Activated CD4-positive, CD25-positive, alpha-beta regulatory T cell treated with anti-CD3 and anti-CD28 coated beads, Interleukin-2, amount 50 U/mL, for 16 hours (primary cell): ENCODE results near the gene ETS1.

ENCODE experiments used
- DNase-seq: peaks from one replicate; pipeline ENCODE4 v3.0.0-alpha.2; 2020; ENCODE audit warnings: low read depth, low spot score

The ETS1 gene

DNA sequence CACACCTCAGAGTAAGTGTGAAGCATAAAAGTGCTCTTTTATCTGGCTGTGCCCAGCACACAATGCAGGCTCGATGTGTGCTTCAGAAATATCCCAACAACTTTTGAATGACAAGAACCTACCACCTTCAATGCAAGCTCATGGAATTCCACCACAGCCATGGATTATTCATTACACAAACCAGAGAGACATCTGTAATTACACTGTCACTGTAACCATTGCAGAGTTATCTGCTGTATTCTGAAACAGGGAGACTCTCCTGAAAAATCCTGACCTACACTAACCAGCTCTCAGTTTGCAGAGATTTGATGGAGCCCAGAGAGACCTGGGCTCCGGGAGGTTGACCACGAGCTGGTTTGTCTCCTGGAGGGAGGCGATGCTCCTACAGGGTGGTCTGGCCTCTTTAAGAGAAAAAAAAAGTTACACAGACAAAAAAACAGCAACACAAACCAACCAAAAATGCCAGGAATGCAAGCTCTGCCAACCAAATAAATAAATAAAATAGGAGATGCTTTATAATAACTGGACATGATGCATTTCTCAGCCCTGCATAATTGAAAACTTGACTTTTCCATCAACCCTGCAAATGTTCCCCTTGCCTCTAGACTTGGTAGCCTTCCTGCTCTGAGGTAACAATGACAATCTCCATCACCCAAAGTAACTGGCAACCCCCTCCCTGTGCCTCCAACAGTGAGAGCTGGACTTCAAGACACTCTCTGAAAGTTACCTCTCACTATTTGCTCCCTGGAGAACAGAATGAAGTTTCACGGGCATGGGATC, 69.7 kb downstream of the ETS1 start:
- DNase-seq, result no peak

DNA sequence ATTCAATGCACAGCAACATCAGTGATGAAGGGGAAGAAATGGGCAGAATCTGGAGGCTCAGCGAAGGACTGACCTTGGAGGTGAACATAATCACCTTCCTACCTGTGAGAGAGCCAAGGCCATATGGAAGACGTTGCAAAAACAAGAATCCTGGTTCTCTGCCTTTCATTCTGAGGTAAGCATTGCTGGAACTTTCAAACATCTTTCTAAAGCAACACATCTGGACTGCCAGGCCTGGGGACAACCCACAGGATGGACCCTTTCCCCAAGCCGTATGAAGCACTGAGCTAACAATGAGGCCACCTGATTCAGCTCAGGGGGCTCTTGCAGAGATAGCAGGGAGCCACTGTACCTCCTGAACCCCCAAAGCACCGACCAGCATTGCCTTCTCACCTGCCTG, 70.5 kb downstream of the ETS1 start:
- DNase-seq, result no peak

DNA sequence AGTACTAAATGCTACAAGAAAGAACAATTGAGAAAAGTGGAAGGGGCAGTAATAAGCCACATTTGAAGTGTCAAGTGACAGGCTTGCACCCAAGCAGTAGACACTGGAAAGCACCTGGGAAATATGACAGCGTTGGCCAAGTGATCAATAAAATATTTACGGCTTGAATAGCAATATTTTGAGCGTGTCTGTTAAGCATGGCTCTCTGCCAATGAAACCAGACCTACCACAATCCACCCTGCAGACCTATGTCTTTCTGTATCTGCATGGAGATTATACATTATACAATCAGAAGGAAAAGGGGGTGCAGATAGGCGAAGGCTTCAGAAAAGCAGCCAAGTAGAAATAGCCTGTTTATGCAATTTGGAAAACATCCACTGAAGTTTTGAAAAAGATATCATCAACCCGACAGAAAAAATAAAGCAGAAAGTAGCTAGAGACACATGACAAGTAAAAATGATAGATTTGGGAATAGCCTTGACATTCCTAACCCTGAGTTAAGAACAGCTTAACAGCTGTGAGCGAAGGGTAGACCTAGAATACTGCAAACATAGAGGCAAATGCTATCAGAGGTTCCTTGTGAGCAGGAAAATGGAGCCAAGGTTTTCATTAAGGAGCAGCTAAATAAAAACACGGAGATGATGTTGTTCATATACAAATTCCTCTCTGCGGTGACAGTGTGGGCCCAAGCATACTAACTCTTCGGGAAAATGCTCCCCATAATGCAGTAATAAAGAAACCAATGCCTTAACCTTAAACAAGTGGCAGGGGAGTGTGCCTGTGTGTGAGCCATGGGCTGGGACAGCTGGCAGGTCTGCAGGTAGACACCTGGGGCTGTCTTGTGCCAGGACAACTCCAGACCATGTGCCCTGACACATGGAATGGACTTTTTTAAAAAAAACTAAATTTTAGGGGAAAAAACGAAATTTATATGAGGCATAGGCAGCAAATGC, 71.3 kb downstream of the ETS1 start:
- no peak for DNase-seq

DNA sequence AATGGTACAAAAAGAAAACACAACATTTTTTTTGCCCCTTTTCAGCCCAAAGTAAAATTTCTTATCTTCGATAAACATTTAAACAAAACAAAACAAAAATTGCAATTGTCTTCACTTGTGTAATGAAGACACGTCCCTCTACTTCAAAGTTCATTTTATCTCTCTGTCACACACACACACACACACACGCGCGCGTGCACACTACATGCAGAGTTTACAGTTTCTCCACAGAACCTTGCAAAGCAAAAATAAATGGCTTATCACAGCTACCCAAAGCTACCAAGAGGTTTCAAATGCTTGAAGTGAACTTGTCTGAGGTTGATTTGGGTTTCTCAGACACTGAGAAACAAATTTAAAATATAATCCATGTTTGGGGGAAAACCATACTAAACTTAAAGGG, 72.3 kb downstream of the ETS1 start:
- no peak for DNase-seq

DNA sequence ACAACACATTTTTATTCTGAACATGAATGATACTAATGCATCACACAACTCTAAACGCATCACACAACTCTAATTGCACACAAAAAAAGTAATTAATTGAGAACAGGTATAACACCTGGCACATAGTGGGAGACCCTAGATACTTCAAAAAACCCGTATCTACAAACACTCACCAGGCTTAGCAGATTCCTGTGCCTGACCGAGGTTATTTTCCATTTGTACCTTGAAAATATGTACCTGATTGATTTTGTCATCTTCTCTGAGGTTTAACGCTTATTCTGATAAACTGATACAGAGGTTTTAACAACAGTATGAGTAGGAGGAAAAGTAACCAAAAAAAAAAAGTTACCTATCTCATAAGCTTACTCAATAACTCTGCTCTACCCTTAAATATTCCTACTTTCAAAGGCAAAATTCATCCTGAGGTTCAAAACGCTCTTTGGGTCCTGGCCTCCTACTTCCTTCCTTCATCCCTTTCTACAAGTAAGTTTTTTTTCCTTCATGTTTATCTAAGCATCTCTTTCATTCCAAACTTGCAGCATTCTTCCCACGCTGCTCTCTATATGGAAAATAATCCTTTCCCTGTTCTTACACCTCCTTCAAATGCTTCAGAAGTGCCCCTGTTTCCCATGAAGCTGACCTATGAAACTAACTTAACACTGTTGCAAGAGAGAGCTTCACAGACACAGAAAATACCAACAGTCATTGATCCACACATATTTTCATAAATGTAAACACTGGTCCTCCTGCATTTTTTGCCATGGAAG, 73.3 kb downstream of the ETS1 start:
- no peak for DNase-seq

DNA sequence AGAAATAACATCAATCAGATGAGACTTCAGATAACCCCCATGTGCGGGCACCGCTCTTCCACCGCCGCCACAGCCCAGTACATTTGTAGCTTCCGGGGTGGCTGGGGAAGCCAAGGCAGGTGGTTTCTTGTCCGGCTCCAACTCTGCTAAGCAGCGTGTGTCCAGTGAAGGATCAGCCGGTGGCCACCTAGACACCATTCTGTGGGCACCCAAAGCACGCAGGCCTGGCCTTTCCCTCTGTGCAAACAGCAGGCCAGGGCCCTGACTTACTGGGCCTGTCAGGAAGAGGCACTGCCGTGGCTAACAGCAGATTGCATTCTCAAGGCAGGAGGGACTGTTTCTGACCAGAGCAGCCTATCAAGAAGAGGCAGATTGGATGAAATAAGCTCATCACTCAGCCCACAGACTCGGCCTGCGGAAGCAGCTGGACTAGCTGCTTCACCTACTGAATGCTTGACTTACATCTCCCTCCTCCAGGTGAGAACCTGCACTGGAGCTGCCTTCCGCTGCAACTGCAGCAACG, 74.8 kb downstream of the ETS1 start:
- DNase-seq, result no peak

DNA sequence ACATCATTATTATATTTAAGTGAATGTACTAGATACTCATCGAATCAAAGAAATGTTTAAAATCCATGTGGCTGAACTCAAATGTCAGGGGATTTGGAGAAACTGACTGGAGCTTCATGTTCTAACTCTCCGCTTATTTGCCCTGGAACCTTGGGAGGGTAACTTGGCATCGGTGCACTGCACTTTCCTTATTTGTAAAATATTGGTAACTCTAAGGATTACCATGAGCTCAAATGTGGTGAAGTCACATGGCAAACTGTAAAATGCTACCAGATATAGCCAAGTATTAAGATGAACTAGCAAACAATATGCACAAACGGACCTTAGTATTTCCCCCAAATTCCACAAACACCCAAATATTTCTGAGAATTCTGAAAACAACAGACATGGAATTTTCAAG, 75.6 kb downstream of the ETS1 start:
- no peak for DNase-seq

DNA sequence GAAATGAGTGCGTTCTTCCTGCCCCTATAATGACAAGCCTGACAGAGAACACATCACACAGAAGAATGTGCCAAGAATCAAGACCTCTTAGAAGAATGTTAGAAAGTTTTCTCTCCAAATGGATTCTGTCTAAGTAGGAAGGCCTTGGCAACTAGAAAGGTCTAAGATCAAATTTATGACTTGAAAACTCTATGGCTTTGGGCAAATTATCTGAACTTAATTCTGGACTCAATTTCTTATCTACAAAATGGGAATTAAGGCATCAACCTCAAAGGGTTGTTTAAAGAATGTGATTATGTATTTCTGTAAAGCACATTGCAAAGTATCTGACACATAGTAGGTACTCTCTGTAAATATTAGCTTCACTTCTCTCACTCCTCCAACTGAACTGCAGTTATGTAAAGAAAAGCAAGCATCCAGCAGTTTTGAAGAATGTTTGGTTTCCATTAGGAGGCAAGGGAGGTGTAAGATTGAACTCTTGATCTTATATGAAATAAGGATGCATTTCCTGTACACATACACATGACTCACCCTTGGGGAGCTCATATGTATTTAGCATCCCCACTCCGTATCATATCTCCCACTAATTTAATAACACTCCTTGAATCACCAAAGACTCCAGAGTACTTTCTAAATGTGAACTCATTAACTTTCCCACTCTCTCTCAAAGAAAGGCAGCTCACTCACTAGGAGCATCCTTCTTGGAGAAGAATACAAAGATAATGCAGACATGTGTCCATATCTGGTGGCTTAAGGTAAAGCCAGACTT, 77.6 kb downstream of the ETS1 start:
- no peak for DNase-seq

DNA sequence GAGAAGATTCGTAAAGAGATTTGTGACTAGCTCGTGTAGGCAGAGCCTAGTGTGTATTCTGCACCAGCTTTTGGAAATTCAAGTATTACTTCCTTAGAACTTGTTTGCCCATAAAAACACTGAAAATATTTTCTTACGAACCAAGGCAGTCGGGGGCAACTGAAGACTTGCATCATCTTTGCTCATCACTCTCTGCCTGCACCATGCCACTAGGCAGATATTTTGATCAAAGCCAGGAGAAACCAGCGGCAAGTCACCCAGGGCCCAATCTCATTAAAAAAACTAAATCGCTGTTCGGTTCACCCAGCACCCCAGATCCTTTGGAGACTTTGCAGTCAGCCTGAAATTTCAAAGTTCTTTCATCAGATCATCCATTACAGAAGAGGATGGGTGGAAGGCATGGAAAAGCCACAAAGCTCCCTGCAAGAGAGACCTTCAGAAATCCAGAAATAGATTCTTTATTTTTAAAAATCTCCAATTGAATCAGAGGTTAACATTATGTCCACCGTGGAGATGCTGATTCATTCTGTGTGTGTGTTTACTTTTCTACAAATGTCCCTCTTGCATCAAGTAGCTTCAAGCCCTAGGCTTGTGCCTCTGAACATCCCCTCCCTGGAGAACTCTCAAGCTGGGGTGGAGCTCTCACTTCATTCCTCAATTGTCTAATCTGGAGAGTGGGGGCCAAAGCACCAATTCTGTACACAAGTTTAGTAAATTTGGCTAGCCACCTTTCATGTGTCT, 78.4 kb downstream of the ETS1 start:
- no peak for DNase-seq

DNA sequence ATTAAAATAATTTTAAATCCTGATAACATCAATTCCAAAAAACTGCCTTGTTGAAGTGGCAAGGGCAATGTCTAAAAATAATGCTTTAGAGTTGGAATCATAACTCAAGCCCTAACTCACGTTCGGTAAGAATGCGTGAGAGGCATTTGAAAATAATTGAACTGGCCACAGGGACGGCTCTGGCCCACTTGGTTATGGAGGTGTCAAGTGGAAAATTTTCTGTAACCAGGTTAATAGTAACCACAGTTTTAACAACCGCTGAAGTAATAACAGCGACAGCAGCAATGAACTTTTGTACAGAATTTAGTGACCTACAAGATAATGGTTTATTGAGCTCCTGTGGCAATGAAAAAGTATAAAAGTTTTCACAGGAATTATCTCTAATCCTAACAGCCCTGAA, 79.4 kb downstream of the ETS1 start:
- DNase-seq, result no peak

DNA sequence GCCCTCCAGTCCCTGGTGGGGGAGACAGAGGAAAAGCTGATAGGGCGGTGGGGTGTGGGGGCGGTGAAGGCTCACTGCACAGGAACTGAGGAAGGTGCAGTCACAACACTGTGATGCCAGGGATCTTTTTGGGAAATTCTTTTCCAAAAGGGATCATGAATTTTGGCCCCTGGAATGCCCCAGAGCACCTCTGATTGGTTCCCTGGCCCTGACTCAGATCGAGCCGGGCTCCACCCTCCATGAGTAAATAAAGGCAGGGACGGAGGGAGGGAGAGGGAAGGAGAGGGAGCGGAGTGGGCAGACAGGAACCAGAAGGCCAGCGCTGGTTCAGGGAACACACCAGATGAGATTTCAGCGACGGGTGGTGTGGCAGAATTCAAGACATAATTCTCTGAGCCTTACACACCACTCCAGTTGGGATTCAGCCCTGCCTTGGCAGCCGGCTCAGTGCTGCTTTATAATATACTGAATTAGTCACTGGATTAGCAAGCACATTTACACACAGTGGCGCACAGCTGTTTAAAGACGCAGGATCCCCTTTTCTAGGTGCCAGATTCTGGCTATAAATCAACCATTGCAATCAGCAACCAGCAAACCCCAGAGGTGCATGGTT, 80.3 kb downstream of the ETS1 start:
- DNase-seq, result no peak

DNA sequence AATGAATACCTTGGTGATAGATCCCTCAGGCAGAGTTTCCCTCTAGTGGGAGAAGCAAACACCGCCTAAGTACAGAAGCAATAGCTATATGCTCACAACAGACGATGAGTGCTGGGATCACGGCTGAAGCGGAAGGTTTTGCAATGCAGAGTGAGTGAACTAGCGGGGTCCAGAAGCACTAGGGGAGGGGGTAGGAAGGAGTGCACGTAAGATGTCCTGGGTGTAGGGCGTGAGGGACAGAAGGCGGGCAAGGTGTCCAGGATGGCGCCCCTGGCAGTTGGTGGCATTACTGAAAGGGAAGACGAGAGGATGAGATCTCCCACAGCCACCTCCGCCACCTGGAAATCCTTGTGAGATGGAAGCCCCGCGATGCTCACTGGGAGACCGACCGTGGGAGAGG, 81.0 kb downstream of the ETS1 start:
- DNase-seq, result no peak

DNA sequence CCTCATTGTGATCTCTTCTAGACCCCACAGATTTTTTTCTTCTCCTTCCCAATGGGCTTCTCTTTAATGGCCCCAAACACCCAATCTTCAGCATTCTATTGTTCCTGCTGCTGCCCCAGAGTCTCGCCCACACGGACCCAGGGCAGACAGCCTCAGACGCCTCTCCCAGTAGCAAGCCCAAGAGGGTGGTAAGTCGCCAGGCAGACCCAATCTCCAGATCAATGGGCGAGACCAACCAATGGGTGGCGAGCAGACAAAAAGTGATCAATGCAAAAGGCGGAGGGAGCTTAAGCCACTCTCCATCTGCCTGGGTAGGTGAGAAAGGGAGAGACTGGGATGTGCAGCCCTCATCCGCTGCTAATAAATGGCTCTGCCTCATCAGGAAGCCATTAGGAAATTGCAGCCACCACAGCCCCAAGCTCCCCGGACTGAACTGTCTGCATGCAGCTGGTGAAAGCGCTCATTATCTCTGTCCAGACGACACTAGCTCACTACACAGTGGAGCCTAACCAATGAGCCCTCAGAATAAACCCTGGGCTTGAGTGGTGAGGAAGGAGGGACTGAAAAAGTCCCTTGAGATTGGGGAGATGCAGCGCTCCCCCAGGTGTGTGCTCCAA, 81.8 kb downstream of the ETS1 start:
- no peak for DNase-seq

DNA sequence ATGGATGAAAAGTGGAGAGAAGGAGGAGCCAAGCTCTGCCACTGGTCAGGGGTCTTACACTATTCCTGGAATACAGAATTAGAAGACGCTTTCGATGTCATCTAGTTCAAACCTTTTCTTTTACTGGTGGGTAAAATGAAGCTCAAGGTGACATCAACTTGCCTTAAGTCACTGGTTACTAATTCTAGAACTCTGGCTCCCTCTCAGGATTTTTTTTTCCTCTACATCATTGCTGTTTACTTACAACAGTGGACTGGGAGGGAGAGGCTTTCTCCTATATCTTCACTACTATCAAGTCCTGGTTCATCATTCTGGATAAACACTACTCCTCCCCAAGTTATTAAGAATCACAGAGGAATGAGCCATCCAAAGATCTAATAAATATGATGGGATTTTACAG, 82.9 kb downstream of the ETS1 start:
- DNase-seq, result no peak

DNA sequence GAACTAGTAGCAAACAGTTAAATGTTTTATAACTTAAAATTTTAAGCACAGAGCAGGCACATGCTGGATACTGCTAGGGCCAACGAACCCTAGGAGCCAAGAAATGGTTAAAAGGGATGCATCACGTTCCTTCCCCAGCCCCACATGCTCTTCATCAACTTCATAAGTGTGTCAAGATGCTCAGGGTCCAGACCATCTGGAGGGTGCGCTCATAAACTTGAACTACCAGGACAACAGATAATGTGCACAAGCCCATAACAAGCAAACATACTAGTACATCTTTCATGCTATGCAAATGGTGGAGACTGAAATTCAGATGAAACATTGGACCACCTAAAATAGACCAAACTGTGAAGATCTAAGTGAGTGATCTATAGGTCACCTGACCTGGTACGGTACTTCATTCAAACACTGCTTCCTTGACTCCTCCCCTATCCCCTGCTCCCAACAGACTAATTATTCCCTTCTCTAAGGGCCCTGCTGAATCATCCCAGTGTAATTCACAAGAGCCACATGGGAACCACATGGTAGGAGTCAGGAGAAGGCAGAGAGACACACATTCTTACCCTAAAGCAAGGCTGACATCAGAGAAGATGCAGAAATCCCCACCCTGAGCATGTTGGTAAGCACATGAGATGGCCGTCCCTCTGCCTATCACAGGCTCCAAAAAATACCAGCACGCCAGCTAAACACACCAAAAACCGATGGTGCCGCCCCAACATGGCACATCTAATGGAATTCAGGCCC, 83.9 kb downstream of the ETS1 start:
- no peak for DNase-seq

DNA sequence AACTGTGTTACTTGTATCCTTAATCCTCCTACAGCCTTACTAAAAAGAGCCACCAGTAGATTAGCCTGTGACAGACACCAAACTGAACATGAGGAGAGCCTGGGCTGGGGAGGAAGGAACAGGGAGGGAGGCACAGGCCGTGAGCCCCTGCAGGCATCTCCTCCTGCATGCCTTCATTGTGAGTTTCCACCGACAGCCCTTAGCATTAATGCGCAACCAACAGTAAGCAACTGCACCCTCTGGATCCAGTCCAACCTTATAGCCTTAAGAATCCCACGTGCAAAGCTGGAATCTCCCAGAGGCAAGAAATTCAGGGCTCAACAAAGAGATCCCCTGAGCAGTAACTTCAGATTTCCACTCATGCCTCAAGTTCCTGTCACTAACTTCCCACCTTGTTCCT, 84.6 kb downstream of the ETS1 start:
- DNase-seq, result no peak

DNA sequence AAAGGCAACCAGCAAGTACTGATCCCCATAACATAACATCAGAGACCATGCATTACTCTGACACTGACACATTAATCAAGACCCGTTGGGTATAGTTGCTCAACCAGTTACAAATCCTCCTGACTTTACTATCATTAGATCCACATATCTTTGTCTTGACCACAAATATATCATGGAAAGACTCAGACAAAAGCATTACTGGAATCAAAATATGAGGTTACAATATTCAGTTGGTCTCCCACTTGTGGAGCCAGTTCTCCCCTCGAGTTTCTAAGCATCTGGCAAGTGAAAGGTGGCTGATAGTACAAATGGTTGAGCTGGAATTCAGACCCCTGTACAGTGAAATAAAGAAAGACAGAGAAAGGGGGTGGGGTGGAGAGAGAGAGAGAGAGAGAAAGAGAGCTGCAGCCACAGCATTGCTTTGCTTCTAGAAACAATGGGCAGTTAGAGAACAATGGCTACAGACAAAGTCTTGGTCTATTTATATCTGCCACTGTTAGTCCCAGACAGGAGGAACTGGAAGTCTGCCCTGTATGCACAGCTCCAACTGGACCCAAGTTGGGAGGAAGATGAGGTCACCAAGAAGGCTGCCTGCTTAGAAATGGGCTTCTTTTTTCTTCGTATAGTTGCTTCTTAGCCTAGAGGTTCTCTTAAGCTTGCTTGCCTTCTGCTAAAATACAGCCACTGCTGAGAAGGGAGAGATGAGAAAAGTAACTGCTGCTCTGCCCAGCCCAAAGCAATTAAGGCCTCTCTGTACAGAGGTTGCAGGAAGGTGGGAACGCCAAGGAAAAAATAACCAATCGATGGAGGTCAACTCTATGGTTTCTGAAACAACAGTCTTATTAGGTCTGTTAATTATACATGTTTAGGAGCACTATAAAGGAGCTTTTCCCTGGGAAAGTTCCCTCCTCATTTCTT, 85.5 kb downstream of the ETS1 start:
- no peak for DNase-seq

DNA sequence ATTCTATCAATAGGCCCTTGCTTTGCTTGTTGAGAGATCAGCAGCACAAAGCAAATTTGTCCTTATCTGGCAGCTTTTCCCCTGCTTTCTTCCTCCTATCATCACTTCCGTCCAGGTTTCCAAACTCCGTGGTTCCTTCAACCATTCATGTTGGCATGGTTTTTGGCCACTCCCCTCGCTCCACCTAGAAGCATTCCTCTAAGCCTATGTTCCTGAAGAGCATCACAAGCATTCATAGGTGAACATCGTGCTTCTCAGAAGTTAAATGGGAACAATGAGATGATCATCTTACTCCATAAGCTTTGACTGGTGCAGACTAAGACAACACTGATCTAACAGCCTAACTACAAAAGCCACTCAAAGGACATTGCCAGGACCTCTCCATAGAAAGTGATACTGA, 86.3 kb downstream of the ETS1 start:
- no peak for DNase-seq
